ENCODE results near the gene GRPR. TPM values are rescaled to one million over a fixed set of nuclear protein-coding genes. Genes with fewer than 3 reads are reported as not detected.

The GRPR gene
- total RNA-seq, 1 experiment from 2014 or later: 28.8 TPM

DNA sequence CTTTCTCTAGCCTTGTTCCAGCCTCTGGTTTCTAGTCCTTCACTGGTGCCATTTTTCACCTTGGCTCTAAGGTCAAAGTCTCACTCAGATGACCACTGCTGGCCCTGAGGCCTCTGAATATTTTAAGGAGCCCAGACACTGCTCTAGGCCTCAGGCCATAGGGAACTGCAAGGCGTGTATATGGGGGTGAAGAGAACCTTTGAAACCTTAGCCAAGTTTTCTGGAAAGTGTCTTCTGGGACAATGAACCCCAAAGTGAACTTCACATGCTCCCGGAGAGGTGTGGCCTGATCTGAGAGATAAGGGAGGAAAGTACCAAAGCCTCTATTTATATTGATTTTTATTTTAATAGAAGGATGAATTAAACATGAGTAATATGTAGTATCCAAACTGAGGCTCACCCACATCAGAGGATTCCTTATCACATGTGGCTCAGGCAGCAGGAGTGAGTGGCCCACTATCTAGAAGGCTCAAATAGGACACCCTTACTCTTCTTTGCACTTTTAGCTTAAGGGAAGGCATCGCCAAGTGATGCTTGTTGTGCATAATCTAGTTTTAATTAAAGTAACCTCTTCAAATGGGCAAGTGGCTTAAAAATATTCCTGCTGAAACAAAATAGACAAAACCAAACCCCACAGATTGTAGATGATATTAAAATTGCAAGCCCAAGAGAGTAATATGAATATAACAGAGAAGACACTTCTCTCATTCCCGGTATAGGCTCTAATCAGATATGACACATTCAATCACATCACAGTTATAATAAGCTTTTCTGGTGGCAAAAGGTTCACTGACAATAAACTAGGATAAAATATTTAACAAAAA, 18.3 kb downstream of the GRPR start:
- Histone ChIP-seq H4K8ac (replicated peaks; ENCODE audit: insufficient read length, low read depth, low read length) (no peak overlapping the region), H2BK120ac (ENCODE audit: low read depth, low read length, poor library complexity, severe bottlenecking) (no peak overlapping the region), H2BK12ac (ENCODE audit: insufficient read length, low read depth, low read length) (no peak overlapping the region), H4K5ac (ENCODE audit: insufficient read length, low read depth, low read length) (no peak overlapping the region), H3K27ac (ENCODE audit: insufficient read length, low read depth, low read length) (no peak overlapping the region), H3K56ac (ENCODE audit: insufficient read length, low read depth, low read length) (no peak overlapping the region), H2AK5ac (ENCODE audit: insufficient read length, low read length) (no peak overlapping the region), H2BK5ac (ENCODE audit: insufficient read length, low read length) (no peak overlapping the region), H3K23ac (ENCODE audit: insufficient read length, low read depth, low read length) (no peak overlapping the region), H3K27me3 (ENCODE audit: insufficient read depth, low read length) (no peaks in the 10 kb centered on the region), H3K9me3 (ENCODE audit: control insufficient read depth, low read depth, low read length) (no peaks in the 10 kb centered on the region), H2BK20ac (ENCODE audit: low read depth, low read length, poor library complexity, severe bottlenecking) (no peak overlapping the region), H3T11ph (ENCODE audit: low read length) (no peak overlapping the region), H3K9ac (ENCODE audit: extremely low read depth, insufficient read length, low read length) (no peak overlapping the region), H3K4me1 (ENCODE audit: insufficient read depth, low read length) (peaks cover 7% of the 10 kb centered on the region; the same call in 1 of the 2 replicates), H3K4me2 (ENCODE audit: insufficient read depth, insufficient read length, low read length) (no peak overlapping the region), H3K79me1 (ENCODE audit: insufficient read depth, low read depth, low read length, poor library complexity, severe bottlenecking) (peaks cover 6% of the 10 kb centered on the region), H3K79me2 (ENCODE audit: insufficient read depth, low read length) (peaks cover 64% of the 10 kb centered on the region), H3K14ac (ENCODE audit: insufficient read depth, low read length) (no peak overlapping the region), H4K91ac (ENCODE audit: insufficient read length, low read depth, low read length) (no peak overlapping the region), H3K23me2 (ENCODE audit: insufficient read length, low read depth, low read length, poor library complexity, severe bottlenecking) (no peaks in the 10 kb centered on the region), H3K18ac (ENCODE audit: insufficient read length, low read depth, low read length) (no peak overlapping the region), H4K20me1 (ENCODE audit: control insufficient read depth, insufficient read depth, insufficient read length) (no peaks in the 10 kb centered on the region), H2BK15ac (ENCODE audit: low read depth, low read length) (no peak overlapping the region), H2AFZ (ENCODE audit: low read length) (no peak overlapping the region), H3K4ac (ENCODE audit: low read depth, low read length) (no peak overlapping the region)
- Mint-ChIP-seq H3K27ac (peak overlapping the region in 1 of 3 experiments; percentile 74; a peak in 2 of 7 replicates), H3K36me3 (ENCODE audit: insufficient read depth in 1 of 3, low read depth in 3 of 3) (peaks cover 22 to 46% (median 38%) of the 10 kb centered on the region in 3 experiments), H3K27me3 (ENCODE audit: low read depth) (no peaks in the 10 kb centered on the region), H3K4me1 (peaks cover 6 to 7% of the 10 kb centered on the region in 2 experiments), H3K9me3 (peaks cover 8% of the 10 kb centered on the region in 2 experiments; a peak in 4 of 5 replicates), H3K4me3 (no peak overlapping the region)
- WGBS (ENCODE audit: extremely low coverage, insufficient read length, low lambda C conversion rate): no CpG with 5 or more reads among the region's 4 CpGs
- TF ChIP-seq, protein P1, sequence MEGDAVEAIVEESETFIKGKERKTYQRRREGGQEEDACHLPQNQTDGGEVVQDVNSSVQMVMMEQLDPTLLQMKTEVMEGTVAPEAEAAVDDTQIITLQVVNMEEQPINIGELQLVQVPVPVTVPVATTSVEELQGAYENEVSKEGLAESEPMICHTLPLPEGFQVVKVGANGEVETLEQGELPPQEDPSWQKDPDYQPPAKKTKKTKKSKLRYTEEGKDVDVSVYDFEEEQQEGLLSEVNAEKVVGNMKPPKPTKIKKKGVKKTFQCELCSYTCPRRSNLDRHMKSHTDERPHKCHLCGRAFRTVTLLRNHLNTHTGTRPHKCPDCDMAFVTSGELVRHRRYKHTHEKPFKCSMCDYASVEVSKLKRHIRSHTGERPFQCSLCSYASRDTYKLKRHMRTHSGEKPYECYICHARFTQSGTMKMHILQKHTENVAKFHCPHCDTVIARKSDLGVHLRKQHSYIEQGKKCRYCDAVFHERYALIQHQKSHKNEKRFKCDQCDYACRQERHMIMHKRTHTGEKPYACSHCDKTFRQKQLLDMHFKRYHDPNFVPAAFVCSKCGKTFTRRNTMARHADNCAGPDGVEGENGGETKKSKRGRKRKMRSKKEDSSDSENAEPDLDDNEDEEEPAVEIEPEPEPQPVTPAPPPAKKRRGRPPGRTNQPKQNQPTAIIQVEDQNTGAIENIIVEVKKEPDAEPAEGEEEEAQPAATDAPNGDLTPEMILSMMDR (conservative IDR thresholded peaks at IDR 0.05): no peak
- DNase-seq: no peak
